Skeletal muscle cell (primary cell): Measurements from ENCODE around the gene LIMS4.
"Not testable (repeated sequence)": the region's sequence is repeated elsewhere in the genome, so short reads cannot be mapped to it uniquely, and the experiment has no call there.

Experiments used
- DNase-seq: peaks from one replicate; pipeline ENCODE4 v3.0.0-alpha.2; 2010; ENCODE audit warnings: low read depth
- H3K4me3 ChIP-seq: 2 replicates; pipeline ENCODE4 v1.5.1; 2011; ENCODE audit warnings: low read depth, mild to moderate bottlenecking, control low read depth, low read length, moderate library complexity

LIMS4 gene

GRCh38 chr2:110472171-110473058, at the start of gene LIMS4:
Gene LIMS4, minus strand, starts transcription at chr2:110472816. Its CDS starts 38 bp downstream, at chr2:110472778.
- DNase-seq, H3K4me3 ChIP-seq: not testable (repeated sequence)

GRCh38 chr2:110499755-110500377, 27.2 kb upstream of the LIMS4 start:
- H3K4me3 ChIP-seq, DNase-seq: not testable (repeated sequence)

- not testable (repeated sequence) for DNase-seq, H3K4me3 ChIP-seq
Observed at GRCh38 chr2:110496027-110496426, 23.4 kb upstream of the LIMS4 start.

- not testable (repeated sequence) for DNase-seq, H3K4me3 ChIP-seq
Observed at GRCh38 chr2:110494488-110494887, 21.9 kb upstream of the LIMS4 start.

- not testable (repeated sequence) for DNase-seq, H3K4me3 ChIP-seq
Observed at GRCh38 chr2:110488991-110489390, 16.4 kb upstream of the LIMS4 start.

- H3K4me3 ChIP-seq, DNase-seq: not testable (repeated sequence)
Observed at GRCh38 chr2:110482697-110483096, 10.1 kb upstream of the LIMS4 start.

- H3K4me3 ChIP-seq, DNase-seq: not testable (repeated sequence)
Observed at GRCh38 chr2:110481200-110481599, 8.6 kb upstream of the LIMS4 start.

GRCh38 chr2:110480084-110480483, 7.5 kb upstream of the LIMS4 start:
- not testable (repeated sequence) for DNase-seq, H3K4me3 ChIP-seq

GRCh38 chr2:110477370-110477769, 4.8 kb upstream of the LIMS4 start:
- not testable (repeated sequence) for H3K4me3 ChIP-seq, DNase-seq

- H3K4me3 ChIP-seq, DNase-seq: not testable (repeated sequence)
Observed at GRCh38 chr2:110476952-110477351, 4.3 kb upstream of the LIMS4 start.

GRCh38 chr2:110475627-110476359, 3.2 kb upstream of the LIMS4 start:
- not testable (repeated sequence) for DNase-seq, H3K4me3 ChIP-seq

- not testable (repeated sequence) for DNase-seq, H3K4me3 ChIP-seq
Observed at GRCh38 chr2:110474898-110475297, 2.3 kb upstream of the LIMS4 start.

- not testable (repeated sequence) for DNase-seq, H3K4me3 ChIP-seq
Observed at GRCh38 chr2:110473059-110473358, 393 bp upstream of the LIMS4 start.

GRCh38 chr2:110468921-110469320, 3.7 kb downstream of the LIMS4 start:
- H3K4me3 ChIP-seq, DNase-seq: not testable (repeated sequence)

- not testable (repeated sequence) for DNase-seq
Observed at GRCh38 chr2:110465312-110465711, 7.3 kb downstream of the LIMS4 start.

GRCh38 chr2:110462458-110462857, 10.2 kb downstream of the LIMS4 start:
- not testable (repeated sequence) for H3K4me3 ChIP-seq, DNase-seq

More at GRCh38 chr2:110465312-110465711, 7.3 kb downstream of the LIMS4 start:
- not testable (repeated sequence) for H3K4me3 ChIP-seq

GRCh38 chr2:110460318-110460717, 12.3 kb downstream of the LIMS4 start:
- H3K4me3 ChIP-seq, DNase-seq: not testable (repeated sequence)

GRCh38 chr2:110457214-110457590, 15.4 kb downstream of the LIMS4 start:
- not testable (repeated sequence) for H3K4me3 ChIP-seq

GRCh38 chr2:110456291-110457213, 16.1 kb downstream of the LIMS4 start:
- not testable (repeated sequence) for DNase-seq, H3K4me3 ChIP-seq

More at GRCh38 chr2:110457214-110457590, 15.4 kb downstream of the LIMS4 start:
- not testable (repeated sequence) for DNase-seq
